Measurements from ENCODE around the gene MYL10.
A peak's percentile ranks its signal among the peaks of the same experiment; 100 is the strongest.
"Not testable (repeated sequence)": the region's sequence is repeated elsewhere in the genome, so short reads cannot be mapped to it uniquely, and the experiment has no call there.

MYL10 gene

DNA sequence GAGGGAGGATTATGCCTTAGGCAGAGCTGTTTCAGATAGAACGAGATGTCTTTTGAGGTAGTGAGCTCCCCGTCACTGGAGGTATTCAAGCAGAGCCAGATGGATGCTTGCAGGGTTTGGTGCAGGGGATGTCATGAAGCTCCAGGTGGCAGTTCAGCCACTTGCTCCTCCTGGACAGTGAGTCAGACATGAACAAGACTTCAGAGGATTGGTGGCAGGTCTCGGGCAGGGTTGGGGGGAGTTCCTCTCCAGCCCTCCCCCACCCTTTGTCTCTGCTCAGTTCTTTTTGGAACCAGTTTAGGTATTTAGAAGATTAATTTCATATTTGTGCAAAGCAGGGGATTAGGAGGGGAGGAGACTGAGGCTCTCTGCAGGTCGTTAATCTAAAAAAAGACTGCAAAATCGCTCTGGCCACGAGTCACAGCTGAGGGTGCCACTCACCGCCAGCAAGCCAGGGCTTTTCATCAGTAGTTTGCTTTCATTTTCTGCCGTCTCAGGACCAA, 21.5 kb upstream of the MYL10 start:
- DNase-seq: peak; percentile 33

- not testable (repeated sequence) for DNase-seq
Measured at GRCh38 chr7:101647876-101648275, 18.8 kb upstream of the MYL10 start.

DNA sequence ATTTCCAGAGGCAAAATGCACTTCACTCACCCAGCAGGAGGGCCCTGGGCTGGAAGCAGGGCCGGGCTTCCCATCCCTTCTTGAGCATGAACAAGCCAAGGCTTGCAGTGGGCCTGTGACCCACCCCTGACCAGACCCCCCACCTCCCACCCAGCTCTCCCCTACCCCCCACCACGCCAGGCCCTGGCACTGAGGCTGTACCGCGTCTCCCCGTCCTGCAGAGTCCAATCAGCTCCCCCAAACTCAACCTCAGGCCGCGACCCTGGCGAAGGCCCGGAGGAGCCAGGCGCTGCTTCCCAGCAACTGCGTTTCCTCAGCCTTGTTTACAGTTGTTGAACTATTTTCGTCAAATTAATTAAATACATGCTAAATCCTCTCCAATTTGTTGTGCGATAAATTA, 16.9 kb upstream of the MYL10 start:
- DNase-seq: no peak

GRCh38 chr7:101644879-101645278, 15.8 kb upstream of the MYL10 start:
- DNase-seq: peak; percentile 48

DNA sequence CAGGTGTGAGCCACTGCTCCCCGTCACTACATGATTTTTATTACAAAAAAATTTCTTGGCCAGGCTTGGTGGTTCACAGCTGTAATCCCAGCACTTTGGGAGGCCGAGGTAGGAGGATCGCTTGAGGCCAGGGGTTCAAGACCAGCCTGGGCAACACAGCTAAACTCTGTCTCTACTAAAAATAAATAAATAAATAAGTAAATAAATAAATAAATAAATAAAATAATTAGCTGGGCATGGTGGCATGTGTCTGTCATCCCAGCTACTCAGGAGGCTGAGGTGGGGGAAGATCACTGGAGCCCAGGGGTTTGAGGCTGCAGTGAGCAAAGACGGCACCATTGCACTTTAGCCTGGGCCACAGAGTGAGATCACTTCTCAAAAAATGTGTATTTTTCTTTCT, 10.0 kb upstream of the MYL10 start:
- DNase-seq: not testable (repeated sequence)

GRCh38 chr7:101636822-101637623, 7.9 kb upstream of the MYL10 start:
- no peak for DNase-seq

DNA sequence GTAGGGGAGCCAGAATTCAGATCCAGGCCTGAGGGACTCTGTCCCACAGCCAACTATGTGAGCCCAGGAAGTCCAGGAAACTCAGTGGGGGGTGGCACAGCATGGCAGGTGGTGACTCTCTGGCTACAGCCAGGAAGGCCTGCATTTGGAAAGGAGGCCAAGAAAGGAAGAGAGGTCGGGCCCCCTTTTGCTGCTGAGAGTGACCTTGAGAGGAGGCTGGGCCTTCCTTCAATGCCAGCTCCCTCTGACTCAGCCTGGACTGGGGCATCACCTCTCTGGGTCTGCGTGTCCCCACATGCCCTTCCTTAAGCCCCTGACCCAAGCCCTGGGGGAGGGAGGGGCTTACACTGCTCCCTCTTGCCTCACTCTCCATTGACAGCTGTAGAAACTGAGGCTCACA, 6.4 kb upstream of the MYL10 start:
- DNase-seq: no peak

DNA sequence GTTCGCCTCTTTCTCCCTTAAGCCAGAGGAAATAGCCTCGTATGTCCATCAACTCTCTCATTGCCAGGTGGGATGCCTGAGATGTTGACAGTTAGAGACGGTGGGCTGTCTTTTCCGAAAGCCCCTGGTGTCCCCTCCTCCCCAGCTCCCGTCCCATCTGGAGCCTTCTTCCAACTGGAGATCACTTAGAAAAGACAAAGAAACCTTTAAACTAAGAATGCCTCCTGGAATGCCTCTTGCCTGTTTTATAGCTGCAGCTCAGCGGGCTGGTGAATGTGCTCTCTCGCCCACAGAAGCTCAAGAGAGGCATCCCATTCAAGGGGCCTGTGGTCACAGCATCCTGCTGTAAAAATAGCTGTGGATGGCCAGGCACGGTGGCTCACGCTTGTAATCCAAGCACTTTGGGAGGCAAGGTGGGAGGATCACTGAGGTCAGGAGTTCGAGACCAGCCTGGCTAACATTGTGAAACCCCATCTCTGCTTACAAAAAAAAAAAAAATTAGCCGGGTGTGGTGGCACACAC, 5.2 kb upstream of the MYL10 start:
- DNase-seq: no peak

- DNase-seq: no peak
Measured at GRCh38 chr7:101633511-101633910, 4.4 kb upstream of the MYL10 start.

- DNase-seq: peak; percentile 32
Measured at GRCh38 chr7:101632641-101633040, 3.5 kb upstream of the MYL10 start.

GRCh38 chr7:101631224-101631714, 2.2 kb upstream of the MYL10 start:
- no peak for DNase-seq

- DNase-seq: no peak
Measured at GRCh38 chr7:101630591-101630990, 1.5 kb upstream of the MYL10 start.

DNA sequence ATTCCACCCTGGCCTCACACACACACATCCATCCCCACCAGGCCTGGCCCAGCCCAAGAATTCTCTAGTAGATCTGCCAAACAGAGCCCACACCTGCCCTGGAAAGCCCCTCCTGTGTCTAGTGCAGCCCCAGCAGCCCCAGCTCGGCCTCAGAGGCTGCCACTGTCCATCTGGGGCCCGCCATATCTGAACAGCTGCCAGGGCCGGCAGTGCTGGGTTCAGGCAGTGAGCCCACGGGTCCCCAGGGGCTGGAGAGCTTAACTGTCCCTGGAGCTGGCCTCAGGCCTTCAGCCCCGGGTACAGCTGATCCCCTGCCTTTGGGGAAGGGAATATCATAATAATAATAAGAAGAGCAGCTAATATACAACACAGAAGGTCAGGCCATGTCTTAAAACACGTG, 574 bp downstream of the MYL10 start:
- DNase-seq: no peak

DNA sequence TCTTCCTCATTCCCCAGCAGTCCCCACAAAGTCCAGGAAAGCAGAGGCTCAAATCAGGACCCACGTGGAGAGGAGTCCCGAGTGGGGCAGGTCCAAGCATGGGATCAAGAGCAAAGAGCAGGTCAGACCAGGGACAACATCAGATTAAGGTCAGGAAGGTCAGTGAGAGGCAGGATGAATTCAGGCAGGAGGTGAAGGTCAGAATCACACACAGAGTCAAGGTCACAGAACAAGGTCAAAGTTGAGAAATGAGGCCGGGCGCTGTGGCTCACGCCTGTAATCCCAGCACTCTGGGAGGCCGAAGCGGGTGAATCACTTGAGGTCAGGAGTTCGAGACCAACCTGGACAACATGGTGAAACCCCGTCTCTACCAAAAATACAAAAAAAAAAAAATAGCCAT, 2.3 kb downstream of the MYL10 start:
- no peak for DNase-seq

GRCh38 chr7:101626069-101626671, 2.9 kb downstream of the MYL10 start:
- DNase-seq: no peak

- DNase-seq: no peak
Measured at GRCh38 chr7:101625031-101625791, 3.9 kb downstream of the MYL10 start.

- DNase-seq: no peak
Measured at GRCh38 chr7:101624246-101625001, 4.7 kb downstream of the MYL10 start.

- no peak for DNase-seq
Measured at GRCh38 chr7:101622609-101623173, 6.4 kb downstream of the MYL10 start.

DNA sequence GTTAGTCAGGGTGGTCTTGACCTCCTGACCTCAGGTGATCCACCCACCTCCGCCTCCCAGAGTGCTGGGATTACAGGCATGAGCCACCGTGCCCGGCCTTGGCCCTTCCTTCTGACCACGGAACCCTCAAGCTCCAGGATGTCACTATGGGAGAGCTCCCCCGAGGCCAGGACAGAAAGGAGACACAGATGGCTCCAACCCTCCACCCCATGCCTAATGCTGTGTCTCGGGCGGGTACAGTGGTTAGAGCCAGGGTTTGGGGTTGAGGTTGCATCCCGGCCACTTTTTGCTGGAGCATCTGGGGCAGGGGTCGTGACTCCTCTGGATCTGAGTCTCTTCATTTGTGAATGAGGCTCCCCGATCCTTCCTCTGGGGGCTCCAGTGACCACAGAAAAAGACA, 8.1 kb downstream of the MYL10 start:
- no peak for DNase-seq

GRCh38 chr7:101620395-101620794, 8.7 kb downstream of the MYL10 start:
- DNase-seq: no peak

DNA sequence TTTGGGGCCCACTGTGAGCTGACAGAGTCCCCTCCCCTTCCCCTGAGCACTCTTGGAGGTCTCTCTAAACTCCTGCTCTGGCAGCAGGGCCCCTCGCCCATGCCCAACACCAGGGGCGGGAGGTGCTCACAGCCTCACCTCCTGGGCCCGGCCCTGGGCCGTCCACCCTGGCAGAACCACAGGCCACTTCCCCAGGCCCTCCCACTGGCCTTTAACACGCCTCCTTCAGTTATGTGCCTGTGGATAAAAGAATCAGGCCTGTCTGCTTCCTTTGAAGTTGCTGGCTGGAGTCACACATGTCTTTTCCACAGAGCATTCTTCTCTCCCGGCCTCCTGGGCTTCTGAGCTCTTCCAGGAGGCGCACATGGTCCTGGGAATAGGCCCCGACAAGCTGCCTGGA, 10.2 kb downstream of the MYL10 start:
- DNase-seq: no peak

GRCh38 chr7:101618207-101618839, 10.8 kb downstream of the MYL10 start:
- DNase-seq: peak; percentile 32
